Measurements from ENCODE around the gene KCND3. TPM values are rescaled to one million over a fixed set of nuclear protein-coding genes. Genes with fewer than 3 reads are reported as not detected.

KCND3 gene
- total RNA-seq, 1 donor from 2014 or later: 8.1 TPM

DNA sequence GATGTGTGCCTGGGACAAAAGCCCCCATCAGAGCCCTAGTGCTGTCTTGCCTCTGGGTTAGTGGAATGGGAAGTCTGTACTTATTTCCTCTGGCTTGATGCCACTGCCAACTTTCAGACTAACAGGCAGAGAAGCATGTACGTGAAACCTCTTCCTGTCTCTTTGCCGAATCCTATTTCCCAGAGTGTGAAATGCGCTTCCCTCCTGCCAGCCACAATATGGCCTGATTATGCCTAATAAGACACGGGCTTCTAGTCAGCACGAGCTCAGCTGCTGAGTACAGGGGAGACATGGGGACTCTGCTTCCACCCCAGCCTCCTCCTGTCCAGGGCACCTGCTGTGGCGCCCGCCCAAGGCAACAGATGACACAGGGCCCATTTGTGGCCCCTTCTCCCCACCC lies 111.4 kb downstream of the KCND3 start:
- Histone ChIP-seq H3K9me3 (no peaks in the 10 kb centered on the region), H3K27ac (no peak overlapping the region), H3K4me3 (no peak overlapping the region), H3K27me3 (no peaks in the 10 kb centered on the region), H3K36me3 (no peaks in the 10 kb centered on the region), H3K4me1 (no peaks in the 10 kb centered on the region)
- intact Hi-C loops (cut with DNase I): no loop called here
- TF ChIP-seq, protein P1, sequence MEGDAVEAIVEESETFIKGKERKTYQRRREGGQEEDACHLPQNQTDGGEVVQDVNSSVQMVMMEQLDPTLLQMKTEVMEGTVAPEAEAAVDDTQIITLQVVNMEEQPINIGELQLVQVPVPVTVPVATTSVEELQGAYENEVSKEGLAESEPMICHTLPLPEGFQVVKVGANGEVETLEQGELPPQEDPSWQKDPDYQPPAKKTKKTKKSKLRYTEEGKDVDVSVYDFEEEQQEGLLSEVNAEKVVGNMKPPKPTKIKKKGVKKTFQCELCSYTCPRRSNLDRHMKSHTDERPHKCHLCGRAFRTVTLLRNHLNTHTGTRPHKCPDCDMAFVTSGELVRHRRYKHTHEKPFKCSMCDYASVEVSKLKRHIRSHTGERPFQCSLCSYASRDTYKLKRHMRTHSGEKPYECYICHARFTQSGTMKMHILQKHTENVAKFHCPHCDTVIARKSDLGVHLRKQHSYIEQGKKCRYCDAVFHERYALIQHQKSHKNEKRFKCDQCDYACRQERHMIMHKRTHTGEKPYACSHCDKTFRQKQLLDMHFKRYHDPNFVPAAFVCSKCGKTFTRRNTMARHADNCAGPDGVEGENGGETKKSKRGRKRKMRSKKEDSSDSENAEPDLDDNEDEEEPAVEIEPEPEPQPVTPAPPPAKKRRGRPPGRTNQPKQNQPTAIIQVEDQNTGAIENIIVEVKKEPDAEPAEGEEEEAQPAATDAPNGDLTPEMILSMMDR (IDR thresholded peaks at IDR 0.05): no peak
- no peak for TF ChIP-seq POLR2AphosphoS5 (IDR thresholded peaks at IDR 0.05; ENCODE audit: insufficient read depth in 1 of 2, low read depth in 1 of 2)
- TF ChIP-seq POLR2A (IDR thresholded peaks at IDR 0.05): no peak
- DNase-seq (ENCODE audit: extremely low spot score in 2 of 2): no peak

DNA sequence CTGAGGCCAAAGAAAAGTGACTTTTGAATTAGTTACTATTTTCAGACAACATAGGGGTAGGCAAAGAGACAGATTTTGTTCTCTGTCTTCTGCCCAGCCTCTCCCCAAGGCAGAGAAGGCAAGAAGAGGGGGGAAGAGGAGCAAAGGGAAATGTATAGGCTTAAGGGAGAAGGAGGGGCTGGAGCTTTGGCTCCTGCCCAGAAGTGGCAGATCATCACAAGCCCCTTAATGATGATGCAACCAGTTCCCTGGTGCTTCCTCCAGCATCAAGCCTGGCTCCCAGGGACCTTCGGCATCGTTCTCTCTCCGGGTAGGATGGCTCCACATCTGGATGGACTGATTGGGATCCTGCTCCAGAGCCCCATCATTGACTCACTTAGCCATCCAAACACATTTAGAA lies 112.8 kb downstream of the KCND3 start:
- Histone ChIP-seq H3K4me3 (no peak overlapping the region), H3K27me3 (no peaks in the 10 kb centered on the region), H3K27ac (no peak overlapping the region), H3K9me3 (no peaks in the 10 kb centered on the region), H3K36me3 (no peaks in the 10 kb centered on the region), H3K4me1 (no peaks in the 10 kb centered on the region)
- intact Hi-C loops (cut with DNase I): no loop called here
- DNase-seq (ENCODE audit: extremely low spot score in 2 of 2): no peak
- TF ChIP-seq POLR2A (IDR thresholded peaks at IDR 0.05): no peak

DNA sequence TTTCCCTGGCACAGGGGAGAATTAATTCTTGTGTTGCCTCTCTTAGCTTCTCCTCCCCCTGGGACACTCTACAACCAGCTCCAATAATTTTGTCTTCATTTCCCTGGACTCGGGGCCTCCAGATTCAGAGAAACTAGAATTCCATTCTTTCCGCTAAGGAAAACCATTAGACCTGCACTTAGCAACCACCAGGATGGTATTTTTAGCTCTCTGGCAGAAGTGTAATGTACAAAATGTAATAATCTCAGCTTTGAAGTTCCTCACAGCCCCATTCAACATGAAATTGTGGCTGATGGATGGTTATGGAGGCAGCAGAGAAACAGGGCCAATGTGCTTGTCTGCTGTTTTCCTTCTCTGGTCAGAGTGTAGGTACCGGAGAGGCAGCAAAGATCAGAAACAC lies 113.8 kb downstream of the KCND3 start:
- Histone ChIP-seq H3K36me3 (no peaks in the 10 kb centered on the region), H3K27me3 (no peaks in the 10 kb centered on the region), H3K27ac (no peak overlapping the region), H3K9me3 (no peaks in the 10 kb centered on the region), H3K4me3 (no peak overlapping the region), H3K4me1 (no peaks in the 10 kb centered on the region)
- intact Hi-C loops (cut with DNase I): no loop called here
- no peak for DNase-seq (ENCODE audit: extremely low spot score in 2 of 2)
- TF ChIP-seq POLR2A (IDR thresholded peaks at IDR 0.05) (no peak), POLR2AphosphoS5 (IDR thresholded peaks at IDR 0.05; ENCODE audit: insufficient read depth in 1 of 2, low read depth in 1 of 2) (no peak)
- TF ChIP-seq, protein P1 (IDR thresholded peaks at IDR 0.05): no peak

DNA sequence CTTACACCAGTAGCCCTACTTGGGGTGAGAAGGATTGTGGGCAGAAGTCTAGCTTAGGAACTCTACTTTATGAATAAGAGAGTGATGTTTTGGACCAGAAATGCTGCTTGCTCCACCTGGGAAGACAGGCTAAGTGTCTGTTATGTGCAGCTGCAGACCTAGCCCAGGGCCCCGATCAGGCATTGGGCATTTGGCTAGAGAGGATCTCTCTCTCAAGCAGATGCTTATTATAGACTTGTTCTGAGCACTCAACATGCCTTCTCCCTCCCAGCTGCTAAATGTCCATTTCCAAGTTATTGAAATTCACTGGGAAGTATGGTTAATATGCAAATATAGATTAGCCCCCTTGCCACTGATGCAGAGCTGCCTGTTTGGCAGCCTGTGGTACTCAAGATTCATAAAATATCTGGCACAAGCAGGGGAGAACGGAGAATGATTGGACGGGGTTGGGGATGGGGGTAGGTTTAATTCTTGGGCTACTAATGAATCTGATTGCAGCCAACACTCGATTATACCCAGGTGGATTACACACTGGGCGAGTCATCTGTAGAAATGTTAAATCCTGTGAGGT lies 115.9 kb downstream of the KCND3 start:
- no peak for DNase-seq (ENCODE audit: extremely low spot score in 2 of 2)
- TF ChIP-seq POLR2A (IDR thresholded peaks at IDR 0.05): no peak
- no peaks in the 10 kb centered on the region for H3K27me3 ChIP-seq
- H3K9me3 ChIP-seq: no peaks in the 10 kb centered on the region
- intact Hi-C loops (cut with DNase I): no loop called here
- no peak overlapping the region for H3K27ac ChIP-seq
- H3K36me3 ChIP-seq: no peaks in the 10 kb centered on the region
- no peak overlapping the region for H3K4me3 ChIP-seq
- H3K4me1 ChIP-seq: no peaks in the 10 kb centered on the region

DNA sequence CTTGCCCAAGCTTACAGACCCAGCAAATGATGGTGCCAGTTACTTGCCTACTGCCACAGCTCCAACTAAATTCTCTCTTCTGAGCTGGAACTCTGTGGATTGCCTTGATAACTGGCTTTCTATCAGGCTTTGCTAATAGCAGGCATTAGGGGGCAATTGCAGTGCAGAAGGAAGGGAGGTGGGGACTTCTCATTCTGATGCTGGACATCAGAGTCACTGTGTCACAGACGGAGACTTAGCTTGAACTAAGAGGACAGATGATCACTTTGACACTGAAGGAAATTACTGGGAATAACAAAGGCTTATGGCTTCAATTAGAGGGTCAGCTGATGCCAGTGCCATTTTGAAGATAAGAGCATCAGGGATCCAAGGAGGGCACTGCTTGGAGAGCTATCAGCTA lies 119.3 kb downstream of the KCND3 start:
- no peak for DNase-seq (ENCODE audit: extremely low spot score in 2 of 2)
- no peaks in the 10 kb centered on the region for H3K9me3 ChIP-seq
- H3K27me3 ChIP-seq: no peaks in the 10 kb centered on the region
- no peaks in the 10 kb centered on the region for H3K36me3 ChIP-seq
- no peak overlapping the region for H3K4me3 ChIP-seq
- intact Hi-C loops (cut with DNase I): no loop called here
- no peaks in the 10 kb centered on the region for H3K4me1 ChIP-seq
- no peak overlapping the region for H3K27ac ChIP-seq
- TF ChIP-seq POLR2A (IDR thresholded peaks at IDR 0.05) (no peak), POLR2AphosphoS5 (IDR thresholded peaks at IDR 0.05; ENCODE audit: insufficient read depth in 1 of 2, low read depth in 1 of 2) (no peak)
- TF ChIP-seq, protein P1 (IDR thresholded peaks at IDR 0.05): no peak

DNA sequence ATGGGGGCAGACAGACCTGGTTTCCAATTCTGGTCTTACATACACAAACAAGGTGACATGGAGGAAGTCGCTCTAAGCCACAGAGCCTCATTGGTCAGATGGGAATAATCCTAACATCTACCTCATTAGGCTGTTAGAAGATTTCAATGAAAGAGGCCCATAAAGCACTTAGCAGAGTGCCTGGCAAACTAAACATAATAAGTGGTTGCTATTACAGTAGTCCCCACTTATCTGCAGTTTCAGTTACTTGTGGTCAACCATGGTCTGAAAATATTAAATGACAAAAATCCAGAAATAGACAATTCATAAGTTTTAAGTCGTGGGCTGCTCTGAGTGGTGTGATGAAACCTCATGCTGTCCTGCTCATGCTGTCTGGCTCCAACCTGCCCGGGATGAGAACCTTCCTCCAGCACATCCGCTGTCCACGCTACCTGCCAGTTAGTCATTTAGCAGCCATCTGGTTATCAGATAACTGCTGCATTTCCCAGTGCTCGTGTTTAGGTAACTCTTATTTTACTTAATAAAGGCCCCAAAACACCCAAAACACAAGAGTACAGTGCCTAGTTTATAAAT lies 121.5 kb downstream of the KCND3 start:
- H3K4me3 ChIP-seq: no peak overlapping the region
- no peaks in the 10 kb centered on the region for H3K9me3 ChIP-seq
- no peaks in the 10 kb centered on the region for H3K4me1 ChIP-seq
- intact Hi-C loops (cut with DNase I): no loop called here
- H3K27ac ChIP-seq: no peak overlapping the region
- no peak for DNase-seq (ENCODE audit: extremely low spot score in 2 of 2)
- H3K27me3 ChIP-seq: no peaks in the 10 kb centered on the region
- H3K36me3 ChIP-seq: no peaks in the 10 kb centered on the region
- TF ChIP-seq POLR2AphosphoS5 (IDR thresholded peaks at IDR 0.05; ENCODE audit: insufficient read depth in 1 of 2, low read depth in 1 of 2) (no peak), POLR2A (IDR thresholded peaks at IDR 0.05) (no peak)
- TF ChIP-seq, protein P1 (IDR thresholded peaks at IDR 0.05): no peak
